ENCODE measurements around the gene PQBP1. TPM values are rescaled to one million over a fixed set of nuclear protein-coding genes. Genes with fewer than 3 reads are reported as not detected.

PQBP1 gene
- total RNA-seq, 1 donor from 2014 or later = 80.1 TPM

GRCh38 chrX:48918301-48918642, 20.5 kb downstream of the PQBP1 start:
- Mint-ChIP-seq H3K27ac (ENCODE audit: unreplicated experiment) (no peak overlapping the region), H3K36me3 (ENCODE audit: low read depth, unreplicated experiment) (peaks cover 4% of the 10 kb centered on the region), H3K4me3 (ENCODE audit: unreplicated experiment) (peak overlapping the region; percentile 85), H3K4me1 (ENCODE audit: unreplicated experiment) (peaks cover 15% of the 10 kb centered on the region), H3K9me3 (ENCODE audit: unreplicated experiment) (no peaks in the 10 kb centered on the region), H3K27me3 (ENCODE audit: unreplicated experiment) (peaks cover 12% of the 10 kb centered on the region)
- no peak for DNase-seq (ENCODE audit: low spot score)
- TF ChIP-seq CTCF (IDR thresholded peaks at IDR 0.05; ENCODE audit: unreplicated experiment) = no peak

DNA sequence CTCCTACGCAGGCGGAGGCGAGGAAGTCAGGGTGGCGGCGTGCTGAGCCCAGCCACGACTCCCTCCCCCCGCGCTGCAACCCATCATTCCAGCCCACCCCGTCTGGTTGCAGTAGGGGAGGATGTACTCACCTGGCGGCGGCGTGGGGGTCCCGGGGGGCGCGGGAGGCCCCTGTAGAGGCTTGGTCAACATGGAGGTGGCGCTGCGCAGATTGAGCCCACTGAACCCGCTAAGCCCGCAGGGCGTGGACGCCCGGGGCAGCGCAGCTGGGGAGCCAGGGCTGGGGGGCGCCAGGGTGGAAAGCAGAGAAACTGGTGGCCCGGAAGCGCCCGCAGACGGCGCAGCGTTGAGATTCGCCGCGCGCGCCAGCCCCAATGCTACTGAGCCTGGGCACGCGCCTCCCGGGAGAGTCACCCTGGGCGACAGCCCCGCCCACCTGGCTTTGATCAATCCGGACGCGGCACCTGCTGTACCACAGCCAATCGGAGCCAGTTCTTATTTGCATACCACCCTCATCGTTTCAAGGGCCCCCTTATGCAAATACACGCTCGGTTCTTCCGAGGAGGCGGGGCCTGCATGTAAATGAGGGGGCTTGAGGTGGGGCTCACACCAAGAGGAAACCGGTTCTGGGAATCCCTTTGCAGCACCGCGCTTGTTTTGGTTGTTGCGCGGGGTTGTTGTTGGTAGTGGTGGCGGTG, 21.1 kb downstream of the PQBP1 start, which contains the start of gene PIM2:
Gene PIM2 (minus strand): TSS at position 382 of the 698 bp plus-strand sequence. CDS start 190 bp downstream, at position 192.
- peak; percentile 72 for DNase-seq (ENCODE audit: low spot score)
- H3K36me3 Mint-ChIP-seq (ENCODE audit: low read depth, unreplicated experiment) = peaks cover 4% of the 10 kb centered on the region
- H3K27me3 Mint-ChIP-seq (ENCODE audit: unreplicated experiment) = peaks cover 12% of the 10 kb centered on the region
- H3K27ac Mint-ChIP-seq (ENCODE audit: unreplicated experiment) = peak within 1 kb of the TSS; percentile 63
- no peak for TF ChIP-seq CTCF (IDR thresholded peaks at IDR 0.05; ENCODE audit: unreplicated experiment)
- H3K4me3 Mint-ChIP-seq (ENCODE audit: unreplicated experiment) = peak within 1 kb of the TSS; percentile 85
- H3K9me3 Mint-ChIP-seq (ENCODE audit: unreplicated experiment) = no peaks in the 10 kb centered on the region
- H3K4me1 Mint-ChIP-seq (ENCODE audit: unreplicated experiment) = peaks cover 15% of the 10 kb centered on the region

- TF ChIP-seq CTCF (IDR thresholded peaks at IDR 0.05; ENCODE audit: unreplicated experiment) = no peak
- no peak for DNase-seq (ENCODE audit: low spot score)
- H3K4me1 Mint-ChIP-seq (ENCODE audit: unreplicated experiment) = peaks cover 20% of the 10 kb centered on the region
- H3K9me3 Mint-ChIP-seq (ENCODE audit: unreplicated experiment) = no peaks in the 10 kb centered on the region
- peaks cover 14% of the 10 kb centered on the region for H3K27me3 Mint-ChIP-seq (ENCODE audit: unreplicated experiment)
- H3K27ac Mint-ChIP-seq (ENCODE audit: unreplicated experiment) = peak overlapping the region; percentile 63
- H3K36me3 Mint-ChIP-seq (ENCODE audit: low read depth, unreplicated experiment) = peaks cover 8% of the 10 kb centered on the region
- peak overlapping the region; percentile 69 for H3K4me3 Mint-ChIP-seq (ENCODE audit: unreplicated experiment)
Measured at GRCh38 chrX:48919360-48919841, 21.7 kb downstream of the PQBP1 start.

DNA sequence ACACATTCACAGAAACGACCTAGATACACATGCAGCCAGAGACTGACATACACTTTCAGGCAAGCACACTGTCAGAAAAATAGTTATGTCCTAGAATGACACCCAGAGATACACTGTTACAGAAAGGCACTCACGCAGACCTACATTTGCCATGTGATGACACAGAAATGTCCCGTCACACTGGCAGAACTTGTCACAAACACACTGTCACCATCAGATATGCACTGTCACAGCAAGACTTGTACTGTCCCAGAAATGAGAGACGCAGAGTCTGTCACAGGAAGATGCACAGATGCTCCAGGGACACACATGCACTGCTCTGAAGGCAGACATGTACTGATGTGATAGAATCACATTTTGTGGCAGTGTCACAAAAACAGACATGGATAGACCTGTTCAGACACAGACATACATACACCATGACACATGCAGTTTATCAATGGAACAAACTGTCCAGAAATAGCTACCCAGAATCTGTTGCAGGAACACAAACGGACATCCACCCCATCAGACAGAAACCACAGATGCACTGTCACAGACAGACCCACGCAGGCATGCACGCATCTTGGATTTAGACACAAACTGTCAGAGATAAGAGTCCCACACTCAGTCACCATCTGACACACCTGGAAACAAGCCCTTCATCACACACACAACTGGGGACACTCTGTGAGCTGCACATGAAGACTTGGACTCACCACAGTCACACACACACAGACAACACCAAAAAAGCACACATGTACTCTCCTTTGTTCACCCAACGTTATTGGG, 22.4 kb downstream of the PQBP1 start:
- peak overlapping the region; percentile 63 for H3K27ac Mint-ChIP-seq (ENCODE audit: unreplicated experiment)
- peaks cover 11% of the 10 kb centered on the region for H3K36me3 Mint-ChIP-seq (ENCODE audit: low read depth, unreplicated experiment)
- TF ChIP-seq CTCF (IDR thresholded peaks at IDR 0.05; ENCODE audit: unreplicated experiment) = no peak
- DNase-seq (ENCODE audit: low spot score) = no peak
- peak overlapping the region; percentile 69 for H3K4me3 Mint-ChIP-seq (ENCODE audit: unreplicated experiment)
- peaks cover 20% of the 10 kb centered on the region for H3K4me1 Mint-ChIP-seq (ENCODE audit: unreplicated experiment)
- H3K27me3 Mint-ChIP-seq (ENCODE audit: unreplicated experiment) = peaks cover 16% of the 10 kb centered on the region
- no peaks in the 10 kb centered on the region for H3K9me3 Mint-ChIP-seq (ENCODE audit: unreplicated experiment)

- Mint-ChIP-seq H3K4me1 (ENCODE audit: unreplicated experiment) (peaks cover 20% of the 10 kb centered on the region), H3K27ac (ENCODE audit: unreplicated experiment) (no peak overlapping the region), H3K4me3 (ENCODE audit: unreplicated experiment) (no peak overlapping the region), H3K9me3 (ENCODE audit: unreplicated experiment) (no peaks in the 10 kb centered on the region), H3K36me3 (ENCODE audit: low read depth, unreplicated experiment) (peaks cover 11% of the 10 kb centered on the region), H3K27me3 (ENCODE audit: unreplicated experiment) (peaks cover 16% of the 10 kb centered on the region)
- TF ChIP-seq CTCF (IDR thresholded peaks at IDR 0.05; ENCODE audit: unreplicated experiment) = no peak
- DNase-seq (ENCODE audit: low spot score) = no peak
Measured at GRCh38 chrX:48920718-48921104, 23.0 kb downstream of the PQBP1 start.

Measured in endothelial cell (in vitro differentiated cells).